NCI-H1436 (cell line): Measurements from ENCODE around the gene GLRX.

Experiments
- DNase-seq: peaks from one replicate; lab custom pipeline; 2025; lab: John Stamatoyannopoulos, UW

Gene GLRX

GRCh38 chr5:95780597-95780996 is 41.9 kb downstream of the GLRX start:
- DNase-seq: no peak

GRCh38 chr5:95779611-95780010 is 42.9 kb downstream of the GLRX start:
- no peak for DNase-seq

GRCh38 chr5:95778713-95779436 is 43.7 kb downstream of the GLRX start:
- DNase-seq: no peak

GRCh38 chr5:95777441-95777840 is 45.1 kb downstream of the GLRX start:
- DNase-seq: no peak

- no peak for DNase-seq
Observed at GRCh38 chr5:95773335-95774059, 49.0 kb downstream of the GLRX start.

GRCh38 chr5:95771892-95772291 is 50.6 kb downstream of the GLRX start:
- no peak for DNase-seq

GRCh38 chr5:95770830-95771708 is 51.5 kb downstream of the GLRX start:
- DNase-seq: no peak

GRCh38 chr5:95768731-95769130 is 53.8 kb downstream of the GLRX start:
- no peak for DNase-seq

- DNase-seq: no peak
Observed at GRCh38 chr5:95763941-95764340, 58.6 kb downstream of the GLRX start.
